H9 (cell line): ENCODE results near the gene TNKS1BP1. TPM values are rescaled to one million over a fixed set of nuclear protein-coding genes. Genes with fewer than 3 reads are reported as not detected.

ENCODE experiments used
- DNase-seq: peaks from one replicate; pipeline ENCODE4 v3.0.0-alpha.2; 2017
- H2AFZ ChIP-seq: one replicate; pipeline ENCODE4 v1.6.1; 2013; ENCODE audit warnings: mild to moderate bottlenecking, low read length, control low read depth, moderate library complexity
- H2AK5ac ChIP-seq: 2 replicates; pipeline ENCODE4 v1.6.1; 2013; ENCODE audit warnings: low read length, control low read depth, mixed read lengths; ENCODE audit not compliant: insufficient read length
- H2BK120ac ChIP-seq: one replicate; pipeline ENCODE4 v1.6.1; 2013; ENCODE audit warnings: low read depth, mild to moderate bottlenecking, low read length, control low read depth, inconsistent platforms; ENCODE audit not compliant: poor library complexity, severe bottlenecking
- H2BK12ac ChIP-seq: 2 replicates; pipeline ENCODE4 v1.6.1; 2013; ENCODE audit warnings: low read length, control low read depth, mixed read lengths, low read depth; ENCODE audit not compliant: insufficient read length
- H2BK15ac ChIP-seq: 2 replicates; pipeline ENCODE4 v1.6.1; 2013; ENCODE audit warnings: low read depth, low read length, control low read depth
- H2BK20ac ChIP-seq: one replicate; pipeline ENCODE4 v1.6.1; 2013; ENCODE audit warnings: low read depth, mild to moderate bottlenecking, low read length, control low read depth, inconsistent platforms; ENCODE audit not compliant: poor library complexity, severe bottlenecking
- H2BK5ac ChIP-seq: 2 replicates; pipeline ENCODE4 v1.6.1; 2013; ENCODE audit warnings: low read length, control low read depth, mixed read lengths; ENCODE audit not compliant: insufficient read length
- H3K14ac ChIP-seq: 2 replicates; pipeline ENCODE4 v1.6.1; 2013; ENCODE audit warnings: low read length, control low read depth; ENCODE audit not compliant: insufficient read depth
- H3K18ac ChIP-seq: 2 replicates; pipeline ENCODE4 v1.6.1; 2013; ENCODE audit warnings: low read depth, mild to moderate bottlenecking, mixed read lengths, low read length, control low read depth; ENCODE audit not compliant: insufficient read length
- H3K23ac ChIP-seq: 2 replicates; pipeline ENCODE4 v1.6.1; 2013; ENCODE audit warnings: low read length, control low read depth, mixed read lengths, low read depth; ENCODE audit not compliant: insufficient read length
- H3K23me2 ChIP-seq: 2 replicates; pipeline ENCODE4 v1.6.1; 2013; ENCODE audit warnings: low read depth, mild to moderate bottlenecking, mixed read lengths, low read length, control low read depth; ENCODE audit not compliant: insufficient read length, poor library complexity, severe bottlenecking
- H3K27ac ChIP-seq: 2 replicates; pipeline ENCODE4 v1.5.1; 2013; ENCODE audit warnings: low read length, control low read depth, mixed read lengths, low read depth; ENCODE audit not compliant: insufficient read length
- H3K27me3 ChIP-seq: 2 replicates; pipeline ENCODE4 v1.6.1; 2013; ENCODE audit warnings: low read length, control low read depth, inconsistent platforms; ENCODE audit not compliant: insufficient read depth
- H3K4ac ChIP-seq: 2 replicates; pipeline ENCODE4 v1.6.1; 2013; ENCODE audit warnings: low read depth, mild to moderate bottlenecking, control low read depth, inconsistent platforms, low read length, moderate library complexity
- H3K4me1 ChIP-seq: 2 replicates; pipeline ENCODE4 v1.6.1; 2013; ENCODE audit warnings: low read length, control low read depth, inconsistent platforms; ENCODE audit not compliant: insufficient read depth
- H3K4me2 ChIP-seq: 2 replicates; pipeline ENCODE4 v1.6.1; 2013; ENCODE audit warnings: low read length, control low read depth, mixed read lengths; ENCODE audit not compliant: insufficient read length, insufficient read depth
- H3K56ac ChIP-seq: 2 replicates; pipeline ENCODE4 v1.6.1; 2013; ENCODE audit warnings: low read depth, mild to moderate bottlenecking, mixed read lengths, low read length, control low read depth; ENCODE audit not compliant: insufficient read length
- H3K79me1 ChIP-seq: 2 replicates; pipeline ENCODE4 v1.6.1; 2013; ENCODE audit warnings: low read depth, mild to moderate bottlenecking, moderate library complexity, low read length, control low read depth, inconsistent platforms; ENCODE audit not compliant: insufficient read depth, poor library complexity, severe bottlenecking
- H3K79me2 ChIP-seq: 2 replicates; pipeline ENCODE4 v1.6.1; 2013; ENCODE audit warnings: low read length, control low read depth, inconsistent platforms; ENCODE audit not compliant: insufficient read depth
- H3K9ac ChIP-seq: 2 replicates; pipeline ENCODE4 v1.6.1; 2013; ENCODE audit warnings: low read length, control low read depth, mixed read lengths; ENCODE audit not compliant: insufficient read length; ENCODE audit errors: extremely low read depth
- H3K9me3 ChIP-seq: one replicate; pipeline ENCODE4 v1.6.1; 2013; ENCODE audit warnings: low read depth, low read length, inconsistent platforms; ENCODE audit not compliant: control insufficient read depth
- H3T11ph ChIP-seq: one replicate; pipeline ENCODE4 v1.6.1; 2013; ENCODE audit warnings: mild to moderate bottlenecking, low read length, control low read depth, inconsistent platforms
- H4K20me1 ChIP-seq: one replicate; pipeline ENCODE4 v1.6.1; 2013; ENCODE audit not compliant: control insufficient read depth, insufficient read length, insufficient read depth
- H4K5ac ChIP-seq: 2 replicates; pipeline ENCODE4 v1.6.1; 2013; ENCODE audit warnings: low read depth, mild to moderate bottlenecking, mixed read lengths, low read length, control low read depth; ENCODE audit not compliant: insufficient read length
- H4K8ac ChIP-seq: replicated peaks from 2 replicates; pipeline ENCODE4 v1.6.1; 2013; ENCODE audit warnings: low read length, control low read depth, mixed read lengths, low read depth; ENCODE audit not compliant: insufficient read length
- H4K91ac ChIP-seq: 2 replicates; pipeline ENCODE4 v1.6.1; 2013; ENCODE audit warnings: low read depth, mild to moderate bottlenecking, moderate library complexity, mixed read lengths, low read length, control low read depth; ENCODE audit not compliant: insufficient read length
- H3K27ac Mint-ChIP-seq, 3 experiments: 2 replicates in 2 of 3; 3 replicates in 1 of 3; pipeline ENCODE4 v1.8.0; 2020 to 2021; ENCODE audit warnings: mixed read lengths in 3 of 3, mild to moderate bottlenecking in 1 of 3, moderate library complexity in 1 of 3
- H3K27me3 Mint-ChIP-seq: 2 replicates; pipeline ENCODE4 v1.8.0; 2021; ENCODE audit warnings: low read depth, mild to moderate bottlenecking, moderate library complexity, mixed read lengths
- H3K36me3 Mint-ChIP-seq, 3 experiments: 2 replicates in 2 of 3; 3 replicates in 1 of 3; pipeline ENCODE4 v1.8.0; 2020 to 2021; ENCODE audit warnings: low read depth in 3 of 3, mixed read lengths in 3 of 3; ENCODE audit not compliant: insufficient read depth in 1 of 3
- H3K4me1 Mint-ChIP-seq, 2 experiments: 2 replicates each; pipeline ENCODE4 v1.8.0; 2020; ENCODE audit warnings: mixed read lengths in 2 of 2
- H3K4me3 Mint-ChIP-seq, 2 experiments: 2 replicates in 1 of 2; 3 replicates in 1 of 2; pipeline ENCODE4 v1.8.0; 2020 to 2021; ENCODE audit warnings: mild to moderate bottlenecking in 2 of 2, mixed read lengths in 2 of 2, moderate library complexity in 1 of 2
- H3K9me3 Mint-ChIP-seq, 2 experiments: 2 replicates in 1 of 2; 3 replicates in 1 of 2; pipeline ENCODE4 v1.8.0; 2020; ENCODE audit warnings: mild to moderate bottlenecking in 2 of 2, mixed read lengths in 2 of 2, moderate library complexity in 1 of 2
- WGBS: extraction: QIAGEN DNeasy Blood & Tissue Kit; methylation state at CpG from one replicate; pipeline ENCODE4 v1.1.7; 2013; ENCODE audit warnings: missing lambda C conversion rate, low lambda C conversion rate, mixed read lengths; ENCODE audit not compliant: insufficient read length; ENCODE audit errors: extremely low coverage; 5-methylcytosine and 5-hydroxymethylcytosine counted together
- total RNA-seq: library from RNA; stranded (reverse); gene quantifications from 2 replicates; pipeline ENCODE4 v1.2.1, GENCODE V29; 2021
- TF ChIP-seq, protein P1 (sequence below): fragments of 200-600 bp; sonication (generic); conservative IDR thresholded peaks from 3 replicates; pipeline ENCODE4 v1.8.0; 2021; ENCODE audit warnings: antibody characterized with exemption, mild to moderate bottlenecking

TNKS1BP1 gene
- total RNA-seq, 1 experiment from 2014 or later: 130 TPM

DNA sequence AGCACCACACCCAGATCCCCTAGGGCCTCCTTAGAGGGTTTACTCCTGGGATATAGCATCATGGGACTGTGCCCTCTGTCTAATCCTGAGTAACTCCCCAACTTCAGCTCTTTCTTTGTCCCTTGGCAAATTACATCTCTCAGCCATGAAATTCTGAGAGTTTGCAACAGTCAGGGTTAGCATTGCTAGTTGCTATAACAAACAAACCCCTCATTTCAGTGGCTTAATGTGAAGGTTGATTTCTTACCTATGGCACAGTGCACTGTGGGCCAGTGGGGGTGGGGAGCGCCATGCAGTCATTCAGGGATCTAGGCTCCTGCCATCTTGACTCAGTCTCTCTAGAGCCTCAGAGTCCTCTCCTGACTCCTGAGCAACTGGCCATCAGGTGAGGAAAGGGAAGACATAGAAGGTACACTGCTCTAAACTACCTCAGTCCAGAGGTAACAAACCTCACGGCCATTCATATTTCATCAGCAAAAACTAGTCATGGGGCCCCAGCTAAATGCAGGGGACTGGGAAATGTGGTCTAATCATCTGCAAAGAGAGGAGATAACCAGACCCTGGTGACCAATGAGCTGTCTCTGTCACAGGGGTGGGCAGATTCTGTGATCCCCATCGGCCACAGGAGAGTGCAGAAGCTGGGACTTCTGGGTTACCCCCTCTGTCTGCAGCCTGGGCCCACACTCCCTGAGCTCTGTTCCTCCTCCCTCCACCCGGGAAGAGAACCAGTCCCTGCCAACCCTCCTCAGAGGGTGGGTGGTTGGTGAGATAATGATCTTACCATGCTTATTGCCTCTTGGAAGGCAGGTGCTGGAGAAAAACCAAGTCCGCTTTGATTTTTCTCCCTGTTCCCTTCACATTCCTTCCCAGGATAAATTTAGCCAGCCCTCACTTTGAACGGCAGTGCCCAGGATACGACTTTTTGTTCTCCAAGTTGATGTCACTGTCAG, 38.7 kb upstream of the TNKS1BP1 start:
- H3K4me1 Mint-ChIP-seq: peaks cover 40 to 41% of the 10 kb centered on the region in 2 experiments
- no peak for DNase-seq
- no peak overlapping the region for H3K23ac ChIP-seq
- peaks cover 31% of the 10 kb centered on the region for H3K27me3 Mint-ChIP-seq
- H4K91ac ChIP-seq: no peak overlapping the region
- H4K20me1 ChIP-seq: no peaks in the 10 kb centered on the region
- no peak overlapping the region for H2AK5ac ChIP-seq
- no peaks in the 10 kb centered on the region for H3K27me3 ChIP-seq
- H3K56ac ChIP-seq: no peak overlapping the region
- H2BK5ac ChIP-seq: no peak overlapping the region
- no peak overlapping the region for H3K9ac ChIP-seq
- no peak overlapping the region for H2BK20ac ChIP-seq
- H2BK15ac ChIP-seq: no peak overlapping the region
- no peaks in the 10 kb centered on the region for H3K79me2 ChIP-seq
- no peak overlapping the region for H3K4ac ChIP-seq
- H4K8ac ChIP-seq: no peak overlapping the region
- H3K79me1 ChIP-seq: no peaks in the 10 kb centered on the region
- TF ChIP-seq, protein P1, sequence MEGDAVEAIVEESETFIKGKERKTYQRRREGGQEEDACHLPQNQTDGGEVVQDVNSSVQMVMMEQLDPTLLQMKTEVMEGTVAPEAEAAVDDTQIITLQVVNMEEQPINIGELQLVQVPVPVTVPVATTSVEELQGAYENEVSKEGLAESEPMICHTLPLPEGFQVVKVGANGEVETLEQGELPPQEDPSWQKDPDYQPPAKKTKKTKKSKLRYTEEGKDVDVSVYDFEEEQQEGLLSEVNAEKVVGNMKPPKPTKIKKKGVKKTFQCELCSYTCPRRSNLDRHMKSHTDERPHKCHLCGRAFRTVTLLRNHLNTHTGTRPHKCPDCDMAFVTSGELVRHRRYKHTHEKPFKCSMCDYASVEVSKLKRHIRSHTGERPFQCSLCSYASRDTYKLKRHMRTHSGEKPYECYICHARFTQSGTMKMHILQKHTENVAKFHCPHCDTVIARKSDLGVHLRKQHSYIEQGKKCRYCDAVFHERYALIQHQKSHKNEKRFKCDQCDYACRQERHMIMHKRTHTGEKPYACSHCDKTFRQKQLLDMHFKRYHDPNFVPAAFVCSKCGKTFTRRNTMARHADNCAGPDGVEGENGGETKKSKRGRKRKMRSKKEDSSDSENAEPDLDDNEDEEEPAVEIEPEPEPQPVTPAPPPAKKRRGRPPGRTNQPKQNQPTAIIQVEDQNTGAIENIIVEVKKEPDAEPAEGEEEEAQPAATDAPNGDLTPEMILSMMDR: no peak
- WGBS: no CpG with 5 or more reads among the region's 7 CpGs
- H2BK12ac ChIP-seq: no peak overlapping the region
- no peak overlapping the region for H2BK120ac ChIP-seq
- no peaks in the 10 kb centered on the region for H3K36me3 Mint-ChIP-seq
- H3K4me2 ChIP-seq: no peak overlapping the region
- no peak overlapping the region for H3K4me3 Mint-ChIP-seq
- no peak overlapping the region for H4K5ac ChIP-seq
- no peaks in the 10 kb centered on the region for H3K23me2 ChIP-seq
- H2AFZ ChIP-seq: no peak overlapping the region
- H3T11ph ChIP-seq: no peak overlapping the region
- H3K9me3 Mint-ChIP-seq: 0 out of 5 replicates have a peak, but pooled peaks cover 0 to 2% of the 10 kb centered on the region in 2 experiments
- no peak overlapping the region for H3K14ac ChIP-seq
- H3K4me1 ChIP-seq: peaks cover 6% of the 10 kb centered on the region
- H3K9me3 ChIP-seq: no peaks in the 10 kb centered on the region
- H3K27ac Mint-ChIP-seq: no peak overlapping the region
- no peak overlapping the region for H3K27ac ChIP-seq
- H3K18ac ChIP-seq: no peak overlapping the region
